ENCODE measurements around the gene UFM1.
"Not testable (repeated sequence)": the region's sequence is repeated elsewhere in the genome, so short reads cannot be mapped to it uniquely, and the experiment has no call there.

UFM1 gene

GRCh38 chr13:38365661-38366060, 16.0 kb downstream of the UFM1 start:
- no peak for TF ChIP-seq CTCF (IDR thresholded peaks at IDR 0.05; ENCODE audit: extremely low read depth, missing control alignments)
- no peak for DNase-seq (ENCODE audit: low spot score)

- no peak for TF ChIP-seq CTCF (IDR thresholded peaks at IDR 0.05; ENCODE audit: extremely low read depth, missing control alignments)
Observed at GRCh38 chr13:38366954-38367645, 17.4 kb downstream of the UFM1 start.

DNA sequence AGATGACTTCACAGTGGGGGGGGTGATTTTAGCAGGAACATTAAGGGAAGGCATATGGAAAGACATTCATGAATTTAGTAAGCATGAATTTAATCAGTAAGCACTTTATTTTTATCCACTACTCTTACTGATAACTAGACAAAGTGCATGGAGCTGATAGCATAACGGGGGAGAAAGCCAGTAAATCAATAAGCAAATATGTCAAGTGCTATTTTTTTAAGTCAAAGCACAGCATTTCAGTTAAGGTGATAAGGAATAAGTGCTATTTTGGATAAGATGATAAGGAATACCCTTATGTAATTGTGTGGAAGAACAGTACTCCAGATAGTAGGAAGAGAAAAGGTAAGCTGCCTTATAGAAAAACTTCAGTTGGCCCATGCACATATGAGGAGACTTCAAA, 19.4 kb downstream of the UFM1 start:
- no peak for TF ChIP-seq CTCF (IDR thresholded peaks at IDR 0.05; ENCODE audit: extremely low read depth, missing control alignments)
- DNase-seq (ENCODE audit: low spot score), result no peak

More at GRCh38 chr13:38366954-38367645, 17.4 kb downstream of the UFM1 start:
- no peak for DNase-seq (ENCODE audit: low spot score)

DNA sequence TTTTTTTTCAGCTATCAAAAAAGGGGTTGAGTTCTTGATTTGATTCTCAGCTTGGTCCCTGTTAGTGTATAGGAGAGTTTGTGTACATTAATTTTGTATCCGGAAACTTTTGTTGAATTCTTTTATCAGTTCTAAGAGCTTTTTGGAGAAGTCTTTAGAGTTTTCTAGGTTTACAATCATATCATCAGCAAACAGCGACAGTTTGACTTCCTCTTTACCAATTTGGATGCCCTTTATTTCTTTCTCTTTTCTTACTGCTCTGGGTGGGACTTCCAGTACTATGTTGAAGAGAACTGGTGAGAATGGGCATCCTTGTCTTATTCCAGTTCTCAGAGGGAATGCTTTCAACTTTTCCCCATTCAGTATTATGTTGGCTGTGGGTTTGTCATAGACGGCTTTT, 20.4 kb downstream of the UFM1 start:
- DNase-seq (ENCODE audit: low spot score), result not testable (repeated sequence)

- no peak for TF ChIP-seq CTCF (IDR thresholded peaks at IDR 0.05; ENCODE audit: extremely low read depth, missing control alignments)
- DNase-seq (ENCODE audit: low spot score), result no peak
Observed at GRCh38 chr13:38372820-38373383, 23.3 kb downstream of the UFM1 start.

DNA sequence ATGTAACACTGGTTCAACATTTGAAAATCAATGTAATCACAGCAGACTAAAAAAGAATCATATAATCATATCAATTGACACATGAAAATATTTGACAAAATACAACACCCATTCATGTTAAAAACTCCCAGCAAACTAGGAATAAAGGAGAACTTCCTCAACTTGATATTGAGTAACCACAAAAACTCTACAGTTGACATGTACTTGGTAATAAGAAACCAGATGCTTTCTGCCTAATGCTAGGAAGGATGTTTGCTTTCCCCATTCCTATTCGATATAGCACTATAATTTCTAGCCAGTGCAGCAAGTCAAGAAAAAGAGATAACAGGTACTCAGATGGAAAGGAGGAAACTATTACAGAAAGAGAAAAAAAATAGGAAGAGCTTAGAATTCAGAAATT, 26.9 kb downstream of the UFM1 start:
- no peak for TF ChIP-seq CTCF (IDR thresholded peaks at IDR 0.05; ENCODE audit: extremely low read depth, missing control alignments)
- DNase-seq (ENCODE audit: low spot score), result no peak

GRCh38 chr13:38381890-38382289, 32.2 kb downstream of the UFM1 start:
- no peak for TF ChIP-seq CTCF (IDR thresholded peaks at IDR 0.05; ENCODE audit: extremely low read depth, missing control alignments)
- no peak for DNase-seq (ENCODE audit: low spot score)

DNA sequence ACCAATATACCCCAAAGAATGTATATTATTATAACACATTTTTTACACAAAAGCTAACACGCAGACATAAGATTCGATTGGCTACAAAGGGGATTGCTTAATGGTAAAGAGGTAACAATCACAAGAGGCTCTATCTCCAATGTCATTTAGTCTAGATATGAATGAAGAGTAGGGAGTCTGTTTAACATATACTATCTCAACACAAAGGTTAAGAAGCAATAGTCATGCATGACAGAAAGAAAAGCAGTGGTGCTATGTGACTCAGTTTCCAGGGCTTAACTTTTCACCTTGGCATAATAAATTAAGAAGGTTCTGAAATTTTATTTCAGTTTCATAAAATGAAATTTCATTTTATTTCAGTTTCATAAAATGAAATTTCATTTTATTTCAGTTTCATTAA, 33.3 kb downstream of the UFM1 start:
- no peak for TF ChIP-seq CTCF (IDR thresholded peaks at IDR 0.05; ENCODE audit: extremely low read depth, missing control alignments)
- DNase-seq (ENCODE audit: low spot score), result no peak
